ENCODE results near the gene CYP1A2. TPM values are rescaled to one million over a fixed set of nuclear protein-coding genes. Genes with fewer than 3 reads are reported as not detected.

The CYP1A2 gene
- total RNA-seq, 3 donors from 2014 or later, result not detected

DNA sequence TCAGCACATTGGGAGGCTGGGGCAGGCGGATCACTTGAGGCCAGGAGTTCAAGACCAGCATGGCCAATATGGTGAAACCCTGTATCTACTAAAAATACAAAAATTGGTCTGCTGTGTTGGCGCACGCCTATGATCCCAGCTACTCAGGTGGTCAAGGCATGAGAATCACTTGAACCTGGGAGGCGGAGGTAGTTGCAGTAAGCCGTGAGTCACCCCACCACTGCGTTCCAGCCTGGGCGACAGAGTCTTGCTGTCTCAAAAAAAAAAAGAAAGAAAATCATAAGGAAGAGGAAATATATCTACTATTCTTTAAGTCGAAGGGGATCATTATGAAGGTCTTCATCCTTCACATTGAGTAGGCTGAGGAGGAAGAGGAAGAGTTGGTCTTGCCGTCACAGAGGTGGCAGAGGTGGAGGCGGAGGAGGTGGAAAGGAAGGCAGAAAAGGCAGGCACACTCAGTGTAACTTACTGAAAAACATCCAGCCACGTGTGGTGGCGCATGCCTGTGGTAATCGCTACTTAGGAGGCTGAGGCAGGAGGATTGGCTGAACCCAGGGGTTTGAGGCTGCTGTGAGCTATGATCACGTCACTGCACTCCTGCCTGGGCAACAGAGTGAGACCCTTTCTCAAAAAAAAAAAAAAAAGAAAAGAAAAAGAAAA is 47.5 kb downstream of the CYP1A2 start:
- no peak for TF ChIP-seq POLR2AphosphoS5 (IDR thresholded peaks at IDR 0.05)
- Histone ChIP-seq H3K27me3 (no peaks in the 10 kb centered on the region), H3K4me3 (no peak overlapping the region), H3K9me3 (no peaks in the 10 kb centered on the region), H3K4me1 (peaks cover 4 to 19% of the 10 kb centered on the region in 2 donors), H3K27ac (no peak overlapping the region), H3K36me3 (no peaks in the 10 kb centered on the region)
- DNase-seq (ENCODE audit: low spot score in 2 of 2), result no peak
- intact Hi-C loops (cut with DNase I; ENCODE audit: low total_unique reads), result no loop called here

DNA sequence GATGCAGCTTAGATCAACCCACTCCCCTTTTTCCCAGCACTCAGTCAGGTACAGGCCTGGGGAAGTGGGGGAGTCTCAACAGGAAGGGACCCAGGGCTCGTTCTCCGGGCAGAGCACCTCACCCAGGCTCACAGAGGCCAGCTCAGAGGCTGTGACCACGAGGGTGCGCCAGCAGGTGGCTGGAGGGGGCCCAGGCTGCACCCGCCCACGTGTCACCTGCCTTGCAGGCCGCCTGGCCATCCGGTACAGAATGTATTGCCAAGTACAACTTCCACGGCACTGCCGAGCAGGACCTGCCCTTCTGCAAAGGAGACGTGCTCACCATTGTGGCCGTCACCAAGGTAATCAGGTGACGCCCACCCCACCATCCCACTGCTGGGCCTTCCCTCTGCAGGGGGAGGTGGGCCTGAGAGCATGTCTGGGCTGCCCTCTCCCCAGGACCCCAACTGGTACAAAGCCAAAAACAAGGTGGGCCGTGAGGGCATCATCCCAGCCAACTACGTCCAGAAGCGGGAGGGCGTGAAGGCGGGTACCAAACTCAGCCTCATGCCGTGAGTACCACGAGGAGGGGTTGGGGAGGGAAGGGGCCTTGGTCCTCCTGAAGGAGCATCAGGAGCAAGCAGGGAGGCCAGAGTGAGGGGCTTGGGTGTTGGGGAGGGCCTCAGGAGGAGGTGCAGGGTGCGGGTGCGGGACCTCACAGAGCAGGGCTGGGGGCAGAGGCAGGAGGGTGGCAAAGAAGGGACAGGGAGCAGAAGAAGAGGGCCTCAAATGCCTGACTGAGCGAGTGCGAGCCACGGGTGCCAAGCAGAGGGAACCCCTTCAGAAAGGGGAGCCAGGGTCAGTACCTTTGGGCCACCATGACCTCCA is 50.0 kb downstream of the CYP1A2 start:
- Histone ChIP-seq H3K4me1 (peaks cover 4 to 19% of the 10 kb centered on the region in 2 donors), H3K36me3 (peaks cover 12% of the 10 kb centered on the region), H3K27ac (peak overlapping the region; percentile 54 to 75), H3K27me3 (no peaks in the 10 kb centered on the region), H3K4me3 (no peak overlapping the region), H3K9me3 (no peaks in the 10 kb centered on the region)
- peak in 1 of 2 donors; percentile 55 for DNase-seq (ENCODE audit: low spot score in 2 of 2)
- intact Hi-C loops (cut with DNase I; ENCODE audit: low total_unique reads), result no loop called here
- TF ChIP-seq POLR2A (IDR thresholded peaks at IDR 0.05) (no peak), POLR2AphosphoS5 (IDR thresholded peaks at IDR 0.05) (no peak)
- TF ChIP-seq, protein P1, sequence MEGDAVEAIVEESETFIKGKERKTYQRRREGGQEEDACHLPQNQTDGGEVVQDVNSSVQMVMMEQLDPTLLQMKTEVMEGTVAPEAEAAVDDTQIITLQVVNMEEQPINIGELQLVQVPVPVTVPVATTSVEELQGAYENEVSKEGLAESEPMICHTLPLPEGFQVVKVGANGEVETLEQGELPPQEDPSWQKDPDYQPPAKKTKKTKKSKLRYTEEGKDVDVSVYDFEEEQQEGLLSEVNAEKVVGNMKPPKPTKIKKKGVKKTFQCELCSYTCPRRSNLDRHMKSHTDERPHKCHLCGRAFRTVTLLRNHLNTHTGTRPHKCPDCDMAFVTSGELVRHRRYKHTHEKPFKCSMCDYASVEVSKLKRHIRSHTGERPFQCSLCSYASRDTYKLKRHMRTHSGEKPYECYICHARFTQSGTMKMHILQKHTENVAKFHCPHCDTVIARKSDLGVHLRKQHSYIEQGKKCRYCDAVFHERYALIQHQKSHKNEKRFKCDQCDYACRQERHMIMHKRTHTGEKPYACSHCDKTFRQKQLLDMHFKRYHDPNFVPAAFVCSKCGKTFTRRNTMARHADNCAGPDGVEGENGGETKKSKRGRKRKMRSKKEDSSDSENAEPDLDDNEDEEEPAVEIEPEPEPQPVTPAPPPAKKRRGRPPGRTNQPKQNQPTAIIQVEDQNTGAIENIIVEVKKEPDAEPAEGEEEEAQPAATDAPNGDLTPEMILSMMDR (IDR thresholded peaks at IDR 0.05), result no peak

DNA sequence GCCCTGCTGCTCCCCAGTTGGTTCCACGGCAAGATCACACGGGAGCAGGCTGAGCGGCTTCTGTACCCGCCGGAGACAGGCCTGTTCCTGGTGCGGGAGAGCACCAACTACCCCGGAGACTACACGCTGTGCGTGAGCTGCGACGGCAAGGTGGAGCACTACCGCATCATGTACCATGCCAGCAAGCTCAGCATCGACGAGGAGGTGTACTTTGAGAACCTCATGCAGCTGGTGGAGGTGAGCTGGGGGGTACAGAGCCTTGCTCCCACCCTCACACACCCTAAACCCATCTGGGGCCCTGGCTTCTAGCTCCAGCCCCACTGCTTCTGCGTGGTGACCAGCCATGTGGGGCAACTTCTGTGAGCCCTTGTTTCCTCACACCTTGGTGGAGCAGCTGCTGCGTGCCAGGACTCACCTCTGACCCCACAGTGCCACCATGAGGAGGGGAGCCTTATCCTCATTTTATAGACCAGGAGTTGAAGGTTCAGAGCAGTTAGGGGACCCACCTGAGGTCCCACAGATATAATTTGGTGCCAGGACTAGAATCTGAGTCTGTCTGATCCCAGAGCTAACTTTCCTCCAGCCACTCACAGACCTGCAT is 50.7 kb downstream of the CYP1A2 start:
- Histone ChIP-seq H3K9me3 (no peaks in the 10 kb centered on the region), H3K36me3 (peaks cover 12% of the 10 kb centered on the region), H3K27ac (peak overlapping the region; percentile 54 to 75), H3K4me3 (no peak overlapping the region), H3K27me3 (no peaks in the 10 kb centered on the region), H3K4me1 (peaks cover 4 to 19% of the 10 kb centered on the region in 2 donors)
- DNase-seq (ENCODE audit: low spot score in 2 of 2), result no peak
- intact Hi-C loops (cut with DNase I; ENCODE audit: low total_unique reads), result no loop called here
- TF ChIP-seq, protein P1 (IDR thresholded peaks at IDR 0.05), result no peak

DNA sequence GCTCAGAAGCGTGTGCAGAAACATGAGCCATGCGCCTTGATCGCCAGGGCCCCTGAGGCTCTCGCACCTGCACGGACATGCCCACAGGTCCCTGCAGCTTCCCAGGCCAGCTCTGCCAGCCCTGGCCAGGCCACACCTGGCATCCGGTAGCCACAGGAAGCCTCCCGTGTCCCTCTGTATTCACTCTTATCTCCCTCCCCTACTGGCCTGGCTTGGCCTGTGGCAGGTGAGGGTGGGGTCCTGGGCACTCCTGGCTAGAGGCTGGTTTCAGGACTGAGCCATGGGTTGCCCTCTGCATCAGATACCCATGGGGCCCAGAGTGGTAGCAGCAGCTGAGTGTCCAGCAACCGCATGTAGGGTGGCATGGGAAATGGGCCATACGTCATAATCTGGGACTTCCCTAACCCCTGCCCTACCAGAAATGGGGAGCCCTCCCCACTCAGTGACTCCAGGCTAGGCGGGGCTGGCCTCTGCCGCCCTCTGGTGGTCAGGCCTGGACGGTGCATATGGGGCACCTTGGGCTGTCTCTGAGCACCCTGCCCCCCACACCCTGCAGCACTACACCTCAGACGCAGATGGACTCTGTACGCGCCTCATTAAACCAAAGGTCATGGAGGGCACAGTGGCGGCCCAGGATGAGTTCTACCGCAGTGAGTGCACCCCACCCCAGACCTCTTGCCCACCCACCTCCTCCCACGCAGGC is 51.4 kb downstream of the CYP1A2 start:
- H3K36me3 ChIP-seq, result peaks cover 12% of the 10 kb centered on the region
- TF ChIP-seq POLR2AphosphoS5 (IDR thresholded peaks at IDR 0.05) (peak in 2 of 3 donors; percentile 14 to 30), POLR2A (IDR thresholded peaks at IDR 0.05) (no peak)
- TF ChIP-seq, protein P1 (IDR thresholded peaks at IDR 0.05), result peak; percentile 89 to 97 (median 90)
- H3K27ac ChIP-seq, result peak overlapping the region; percentile 54 to 75
- H3K9me3 ChIP-seq, result no peaks in the 10 kb centered on the region
- H3K4me1 ChIP-seq, result peaks cover 4 to 19% of the 10 kb centered on the region in 2 donors
- H3K4me3 ChIP-seq, result no peak overlapping the region
- intact Hi-C loops (cut with DNase I; ENCODE audit: low total_unique reads), result no loop called here
- H3K27me3 ChIP-seq, result no peaks in the 10 kb centered on the region
- DNase-seq (ENCODE audit: low spot score in 2 of 2), result peak; percentile 62 to 64

DNA sequence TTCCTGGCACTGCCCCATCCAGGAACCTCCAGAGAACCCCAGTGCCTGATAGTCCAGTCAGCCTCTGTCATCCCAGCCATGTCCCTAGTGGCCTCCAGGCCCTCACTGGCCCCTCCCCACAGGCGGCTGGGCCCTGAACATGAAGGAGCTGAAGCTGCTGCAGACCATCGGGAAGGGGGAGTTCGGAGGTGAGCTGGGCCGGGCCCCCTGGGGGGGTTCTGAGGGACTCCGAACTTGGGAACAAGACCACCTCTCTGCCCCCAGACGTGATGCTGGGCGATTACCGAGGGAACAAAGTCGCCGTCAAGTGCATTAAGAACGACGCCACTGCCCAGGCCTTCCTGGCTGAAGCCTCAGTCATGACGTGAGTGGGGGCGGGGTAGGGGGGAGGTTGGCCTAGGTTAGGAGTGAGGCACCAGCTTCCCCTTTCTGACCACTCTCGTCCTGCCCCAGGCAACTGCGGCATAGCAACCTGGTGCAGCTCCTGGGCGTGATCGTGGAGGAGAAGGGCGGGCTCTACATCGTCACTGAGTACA is 52.0 kb downstream of the CYP1A2 start:
- DNase-seq (ENCODE audit: low spot score in 2 of 2), result no peak
- Histone ChIP-seq H3K4me3 (no peak overlapping the region), H3K9me3 (no peaks in the 10 kb centered on the region), H3K36me3 (peaks cover 12% of the 10 kb centered on the region), H3K4me1 (peaks cover 4 to 19% of the 10 kb centered on the region in 2 donors), H3K27me3 (no peaks in the 10 kb centered on the region), H3K27ac (peak overlapping the region in 1 of 2 donors; percentile 75)
- TF ChIP-seq, protein P1 (IDR thresholded peaks at IDR 0.05), result no peak
- TF ChIP-seq POLR2A (IDR thresholded peaks at IDR 0.05), result no peak
- intact Hi-C loops (cut with DNase I; ENCODE audit: low total_unique reads), result no loop called here
